Mucosa of stomach (tissue), 1 donor: ENCODE measurements around the gene MATN3.

Experiments used
- H3K27me3 ChIP-seq: one replicate; pipeline ENCODE4 v1.7.0; 2013; ENCODE audit warnings: mild to moderate bottlenecking, low read length; ENCODE audit not compliant: control insufficient read depth, insufficient read depth
- H3K36me3 ChIP-seq: one replicate; pipeline ENCODE4 v1.7.0; 2013; ENCODE audit warnings: low read length; ENCODE audit not compliant: control insufficient read depth, insufficient read depth
- H3K4me1 ChIP-seq: one replicate; pipeline ENCODE4 v1.7.0; 2013; ENCODE audit warnings: mild to moderate bottlenecking, low read length; ENCODE audit not compliant: control insufficient read depth, insufficient read depth
- H3K4me3 ChIP-seq: one replicate; pipeline ENCODE4 v1.7.0; 2013; ENCODE audit warnings: low read length
- H3K9ac ChIP-seq: one replicate; pipeline ENCODE4 v1.7.0; 2013; ENCODE audit warnings: mild to moderate bottlenecking, low read length, moderate library complexity
- H3K9me3 ChIP-seq: one replicate; pipeline ENCODE4 v1.7.0; 2013; ENCODE audit warnings: mild to moderate bottlenecking, low read length, moderate library complexity; ENCODE audit not compliant: control insufficient read depth
- donor health status: Pancreatic carcinoma.

MATN3 gene

DNA sequence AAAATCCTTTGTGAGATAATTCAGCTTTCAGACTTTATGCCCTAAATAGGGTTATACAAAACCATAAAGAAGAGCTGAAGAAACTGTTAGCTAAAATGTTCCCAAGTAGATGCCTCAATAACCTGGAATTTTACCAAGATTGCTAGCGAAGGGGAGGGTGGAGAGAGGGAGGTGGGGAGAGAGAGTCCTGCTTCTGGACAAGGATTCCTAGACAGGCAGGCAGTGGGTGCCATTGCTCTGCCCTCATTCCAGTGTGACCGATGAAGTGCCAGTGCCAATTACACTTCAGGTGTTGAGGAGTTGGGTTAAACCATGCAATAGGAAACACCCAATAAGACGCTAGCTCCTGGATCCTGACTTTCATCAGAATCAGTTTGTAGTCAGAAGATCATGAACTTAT is 20.9 kb upstream of the MATN3 start:
- Histone ChIP-seq H3K9ac (no peak overlapping the region), H3K36me3 (no peaks in the 10 kb centered on the region), H3K4me1 (peaks cover 7% of the 10 kb centered on the region), H3K27me3 (no peaks in the 10 kb centered on the region), H3K9me3 (no peaks in the 10 kb centered on the region), H3K4me3 (no peak overlapping the region)

DNA sequence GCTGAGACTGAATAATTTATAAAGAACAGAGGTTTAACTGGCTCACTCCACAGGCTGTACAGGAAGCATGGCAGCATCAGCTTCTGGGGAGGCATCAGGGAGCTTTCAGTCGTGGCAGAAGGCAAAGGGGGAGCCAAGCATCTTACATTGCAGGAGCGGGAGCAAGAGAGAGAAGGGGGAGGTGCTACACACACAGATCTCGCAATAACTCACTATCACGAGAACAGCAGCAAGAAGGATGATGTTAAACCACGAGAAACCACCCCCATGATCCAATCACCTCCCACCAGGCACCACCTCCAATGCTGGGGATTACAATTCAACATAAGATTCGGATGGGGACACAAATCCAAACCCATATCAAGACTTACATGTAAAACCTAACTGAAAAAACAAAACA is 17.8 kb upstream of the MATN3 start:
- H3K36me3 ChIP-seq = no peaks in the 10 kb centered on the region
- H3K4me3 ChIP-seq = no peak overlapping the region
- peaks cover 7% of the 10 kb centered on the region for H3K4me1 ChIP-seq
- H3K9me3 ChIP-seq = no peaks in the 10 kb centered on the region
- no peaks in the 10 kb centered on the region for H3K27me3 ChIP-seq
- H3K9ac ChIP-seq = no peak overlapping the region

DNA sequence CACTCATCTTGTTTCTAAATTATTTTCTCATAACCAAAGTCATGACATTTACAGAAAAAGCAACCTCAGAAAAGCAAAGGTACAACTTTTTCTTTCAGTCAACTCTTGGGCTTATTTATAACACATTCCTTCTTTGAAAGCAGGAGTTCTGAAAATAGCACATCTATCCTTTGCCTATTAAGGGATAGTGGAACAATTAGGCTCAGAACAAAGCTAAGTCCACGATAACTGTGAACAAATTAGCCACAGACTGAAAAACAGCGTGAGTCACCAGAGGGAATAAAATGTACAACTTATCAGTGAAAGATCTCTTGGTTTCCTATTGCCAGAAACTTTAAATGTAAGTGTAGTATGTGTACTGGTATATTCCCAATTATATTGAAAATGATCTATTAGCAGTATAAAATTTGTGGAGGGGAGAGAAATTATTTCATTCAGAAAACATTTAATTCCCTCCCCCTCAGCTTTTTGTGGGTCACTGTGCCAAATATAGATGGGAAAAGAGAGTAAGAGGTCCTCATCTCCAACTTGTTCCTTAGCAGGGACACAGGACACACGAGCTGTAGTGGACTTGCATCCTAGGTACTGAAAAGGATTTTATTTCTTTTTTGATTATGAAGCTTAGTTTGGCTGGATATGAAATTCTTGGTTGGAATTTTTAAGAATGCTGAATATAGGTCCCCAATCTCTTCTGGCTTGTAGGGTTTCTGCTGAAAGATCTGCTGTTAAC is 15.4 kb upstream of the MATN3 start:
- no peaks in the 10 kb centered on the region for H3K9me3 ChIP-seq
- H3K9ac ChIP-seq = no peak overlapping the region
- no peak overlapping the region for H3K4me3 ChIP-seq
- no peaks in the 10 kb centered on the region for H3K36me3 ChIP-seq
- peaks cover 7% of the 10 kb centered on the region for H3K4me1 ChIP-seq
- no peaks in the 10 kb centered on the region for H3K27me3 ChIP-seq

DNA sequence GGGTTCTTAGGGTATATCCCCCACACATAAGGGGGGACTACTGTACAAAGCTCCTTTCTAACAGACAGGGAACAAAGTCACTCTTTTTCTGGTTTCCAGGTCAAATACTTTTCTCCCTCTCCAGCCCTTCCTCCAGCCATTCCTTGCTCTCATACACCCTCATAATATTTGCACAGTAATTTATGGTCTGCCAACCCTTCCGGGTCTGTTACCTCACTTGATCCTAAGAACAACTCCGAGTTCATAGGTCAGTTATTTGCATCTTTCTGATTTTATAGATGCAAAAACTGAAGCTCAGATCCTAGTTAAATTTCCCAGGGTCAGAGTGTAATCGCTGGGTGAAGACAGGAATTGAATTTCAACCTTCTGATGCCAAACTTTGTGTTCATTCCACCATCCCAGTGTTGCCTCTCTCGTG is 14.8 kb upstream of the MATN3 start:
- Histone ChIP-seq H3K4me1 (peaks cover 7% of the 10 kb centered on the region), H3K4me3 (no peak overlapping the region), H3K36me3 (no peaks in the 10 kb centered on the region), H3K27me3 (no peaks in the 10 kb centered on the region), H3K9ac (no peak overlapping the region), H3K9me3 (no peaks in the 10 kb centered on the region)

DNA sequence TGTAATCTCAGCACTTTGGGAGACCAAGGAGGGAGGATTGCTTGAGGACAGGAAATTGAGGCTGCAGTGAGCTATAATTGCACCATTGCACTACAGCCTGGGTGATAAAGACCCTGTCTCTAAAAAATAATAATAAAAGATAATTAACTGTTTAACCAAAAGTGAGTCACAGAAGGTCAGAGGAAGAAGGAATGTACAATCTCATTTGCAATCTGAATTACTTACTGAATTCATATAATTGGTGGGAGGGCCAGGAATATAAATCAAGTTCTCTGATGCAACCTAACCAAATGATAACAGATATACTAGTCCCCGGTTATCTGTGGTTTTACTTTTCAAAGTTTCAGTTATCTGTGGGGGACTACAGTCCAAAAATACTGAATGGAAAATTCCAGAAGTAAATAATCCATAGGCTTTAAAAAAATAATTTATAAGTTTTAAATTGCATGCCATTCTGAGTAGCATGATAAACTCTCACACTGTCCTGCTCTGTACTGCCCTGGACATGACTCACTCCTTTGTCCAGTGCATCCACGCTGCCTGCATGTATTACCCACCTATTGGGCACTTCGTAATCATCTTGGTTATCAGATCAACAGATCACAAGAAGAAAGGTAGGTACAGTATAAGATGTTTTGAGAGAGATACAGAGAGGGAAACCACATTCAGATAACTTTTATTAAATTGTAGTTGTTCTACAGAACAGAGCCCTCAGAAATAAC is 12.8 kb upstream of the MATN3 start:
- H3K9ac ChIP-seq = no peak overlapping the region
- H3K4me1 ChIP-seq = peaks cover 7% of the 10 kb centered on the region
- H3K9me3 ChIP-seq = no peaks in the 10 kb centered on the region
- no peaks in the 10 kb centered on the region for H3K36me3 ChIP-seq
- H3K27me3 ChIP-seq = no peaks in the 10 kb centered on the region
- H3K4me3 ChIP-seq = no peak overlapping the region

DNA sequence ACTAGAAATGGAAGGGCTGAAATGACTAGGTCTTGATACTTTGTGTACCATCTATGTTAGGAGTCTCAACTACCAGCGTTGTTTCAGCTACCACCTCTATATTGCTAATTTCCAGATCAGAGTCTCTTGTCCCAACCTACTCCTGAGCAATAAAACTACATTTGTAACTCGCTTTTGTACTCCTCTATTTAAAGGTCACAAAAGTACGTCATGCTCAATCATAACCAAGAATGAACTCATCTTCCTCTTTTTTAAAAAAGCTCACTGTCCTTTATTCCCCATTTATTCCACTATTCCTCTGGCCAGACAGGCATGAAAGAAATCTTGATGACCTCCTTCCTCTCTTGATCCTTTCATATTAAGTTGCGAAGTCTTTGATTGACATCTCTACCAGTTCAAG is 11.2 kb upstream of the MATN3 start:
- peaks cover 7% of the 10 kb centered on the region for H3K4me1 ChIP-seq
- H3K9me3 ChIP-seq = no peaks in the 10 kb centered on the region
- H3K36me3 ChIP-seq = no peaks in the 10 kb centered on the region
- no peak overlapping the region for H3K4me3 ChIP-seq
- no peaks in the 10 kb centered on the region for H3K27me3 ChIP-seq
- no peak overlapping the region for H3K9ac ChIP-seq

DNA sequence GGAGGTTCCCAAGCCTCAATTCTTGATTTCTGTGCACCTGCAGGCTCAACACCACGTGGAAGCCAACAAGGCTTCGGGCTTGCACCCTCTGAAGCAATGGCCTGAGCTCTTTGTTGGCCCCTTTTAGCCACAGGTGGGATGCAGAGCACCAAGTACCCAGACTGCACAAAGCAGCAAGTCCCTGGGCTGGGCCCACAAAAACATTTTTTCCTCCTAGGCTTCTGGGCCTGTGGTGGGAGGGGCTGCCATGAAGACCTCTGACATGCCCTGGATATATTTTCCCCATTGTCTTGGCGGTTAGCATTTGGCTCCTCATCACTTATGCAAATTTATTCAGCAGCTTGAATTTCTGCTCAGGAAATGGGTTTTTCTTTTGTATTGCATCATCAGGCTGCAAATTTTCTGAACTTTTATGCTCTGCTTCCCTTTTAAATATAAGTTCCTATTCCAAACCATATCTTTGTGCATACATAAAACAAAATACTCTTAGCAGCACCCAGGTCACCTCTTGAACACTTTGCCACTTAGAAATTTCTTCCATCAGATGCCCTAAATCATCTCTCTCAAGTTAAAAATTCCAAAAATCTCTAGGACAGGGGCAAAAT is 9.0 kb upstream of the MATN3 start:
- no peaks in the 10 kb centered on the region for H3K36me3 ChIP-seq
- H3K4me3 ChIP-seq = no peak overlapping the region
- no peaks in the 10 kb centered on the region for H3K27me3 ChIP-seq
- no peak overlapping the region for H3K9ac ChIP-seq
- no peaks in the 10 kb centered on the region for H3K4me1 ChIP-seq
- no peaks in the 10 kb centered on the region for H3K9me3 ChIP-seq

DNA sequence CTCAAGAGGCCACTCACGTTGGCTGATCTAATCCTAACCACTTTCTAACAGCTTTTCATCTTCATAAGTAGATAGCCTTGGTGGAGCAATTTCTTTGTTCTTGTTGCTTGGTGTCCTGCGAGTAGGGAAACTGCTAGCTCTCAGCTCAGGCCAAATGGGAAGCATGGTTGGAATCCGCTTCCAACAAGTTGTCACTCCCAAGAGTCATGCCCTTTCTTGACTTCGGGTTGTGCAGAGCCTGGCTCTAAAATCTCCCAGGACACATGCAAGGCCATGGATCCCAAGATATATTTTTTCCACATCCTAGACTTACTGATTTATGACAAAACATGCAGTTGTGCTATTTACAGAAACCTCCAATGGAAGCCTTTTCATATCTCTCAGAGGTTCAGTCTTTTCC is 7.3 kb upstream of the MATN3 start:
- H3K4me3 ChIP-seq = no peak overlapping the region
- no peaks in the 10 kb centered on the region for H3K4me1 ChIP-seq
- H3K36me3 ChIP-seq = no peaks in the 10 kb centered on the region
- no peaks in the 10 kb centered on the region for H3K27me3 ChIP-seq
- H3K9ac ChIP-seq = no peak overlapping the region
- no peaks in the 10 kb centered on the region for H3K9me3 ChIP-seq

DNA sequence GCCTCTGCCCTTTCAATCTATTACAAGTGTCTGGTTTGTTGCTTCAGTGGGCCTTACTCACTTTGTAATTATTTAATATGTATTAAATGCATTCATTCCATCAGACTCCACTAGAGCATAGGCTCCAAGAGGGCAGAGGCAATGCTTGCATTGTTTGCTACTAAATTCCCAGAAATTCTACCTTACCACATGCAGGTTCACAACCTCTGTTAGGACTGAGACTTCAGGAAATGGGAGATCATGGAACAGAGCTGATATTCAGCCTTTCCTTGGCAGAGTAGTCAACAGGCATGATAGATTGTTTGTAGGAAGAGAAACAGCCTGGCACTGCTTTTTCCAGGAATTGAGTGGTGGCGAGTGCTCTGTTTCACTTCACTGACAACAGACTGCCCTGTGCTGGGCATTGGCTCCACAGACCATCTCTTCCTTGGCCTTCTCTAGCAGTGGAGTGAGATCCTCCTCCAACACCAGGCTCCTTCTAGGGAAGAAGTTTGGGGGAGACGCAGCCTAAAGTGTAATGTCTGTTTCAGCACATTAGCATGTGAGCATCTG is 6.2 kb upstream of the MATN3 start:
- Histone ChIP-seq H3K36me3 (no peaks in the 10 kb centered on the region), H3K9me3 (no peaks in the 10 kb centered on the region), H3K4me3 (no peak overlapping the region), H3K4me1 (no peaks in the 10 kb centered on the region), H3K9ac (no peak overlapping the region), H3K27me3 (no peaks in the 10 kb centered on the region)

DNA sequence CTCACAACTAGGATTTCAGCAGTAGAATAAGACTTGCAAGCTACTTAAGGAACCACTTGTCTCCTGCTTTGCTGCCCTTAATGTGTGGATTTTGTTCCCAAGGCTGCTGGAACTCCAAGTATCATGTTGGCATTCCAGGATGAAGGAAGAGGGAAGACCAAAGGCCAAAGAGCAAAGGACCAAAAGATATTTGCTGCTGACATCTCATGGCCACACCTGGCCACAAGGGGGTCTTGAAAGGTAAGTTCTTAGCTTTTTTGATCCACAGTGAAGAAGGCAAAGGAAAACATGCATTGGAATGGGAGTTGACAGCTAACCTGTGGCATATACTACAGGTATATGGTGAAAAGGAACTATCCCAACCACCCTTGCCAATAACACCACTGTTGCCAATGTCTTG is 3.9 kb upstream of the MATN3 start:
- no peak overlapping the region for H3K9ac ChIP-seq
- peaks cover 5% of the 10 kb centered on the region for H3K4me1 ChIP-seq
- H3K9me3 ChIP-seq = no peaks in the 10 kb centered on the region
- no peaks in the 10 kb centered on the region for H3K36me3 ChIP-seq
- no peak overlapping the region for H3K4me3 ChIP-seq
- peaks cover 11% of the 10 kb centered on the region for H3K27me3 ChIP-seq

DNA sequence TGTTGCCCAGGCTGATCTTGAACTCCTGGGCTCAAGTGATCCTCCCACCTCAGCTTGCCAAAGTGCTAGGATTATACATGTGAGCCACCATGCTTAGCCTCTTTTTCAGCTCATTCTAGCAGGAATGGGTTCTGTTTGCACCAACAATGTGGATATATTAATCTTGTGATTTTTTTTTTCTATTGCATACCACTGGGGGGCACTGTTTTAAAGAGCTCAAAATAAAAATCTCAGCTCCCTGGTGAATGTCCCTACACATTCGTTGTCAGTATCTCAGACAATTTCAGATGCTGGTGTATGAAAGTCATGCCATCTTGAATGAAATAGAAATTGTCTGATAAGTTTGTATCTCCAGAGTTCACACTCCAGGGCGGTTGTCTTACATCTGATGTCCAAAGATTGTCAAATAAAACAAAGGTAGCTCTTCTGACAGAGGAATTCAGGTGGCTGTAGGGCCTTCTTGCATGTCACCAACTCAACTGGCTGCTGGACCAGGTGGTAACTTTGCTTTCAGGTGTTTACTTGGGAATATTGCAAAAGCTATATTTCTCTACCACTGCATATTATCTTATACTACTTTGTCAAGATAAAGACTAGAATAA is 3.1 kb upstream of the MATN3 start:
- H3K4me3 ChIP-seq = no peak overlapping the region
- peaks cover 5% of the 10 kb centered on the region for H3K4me1 ChIP-seq
- no peaks in the 10 kb centered on the region for H3K36me3 ChIP-seq
- H3K27me3 ChIP-seq = peaks cover 17% of the 10 kb centered on the region
- no peaks in the 10 kb centered on the region for H3K9me3 ChIP-seq
- H3K9ac ChIP-seq = no peak overlapping the region
